Sciatic nerve (tissue), 2 donors: ENCODE data around the gene SLC22A13. TPM values are rescaled to one million over a fixed set of nuclear protein-coding genes. Genes with fewer than 3 reads are reported as not detected.
"Not testable (repeated sequence)": the region's sequence is repeated elsewhere in the genome, so short reads cannot be mapped to it uniquely, and the experiment has no call there.

Source experiments
- ATAC-seq: fragments of 200-7000 bp; cut with Tn5 transposase; one replicate; pipeline ENCODE4 v1.9.1; 2020; ENCODE audit warnings: mild to moderate bottlenecking, moderate library complexity
- DNase-seq: peaks from one replicate; pipeline ENCODE4 v3.0.0-alpha.2; 2020; ENCODE audit warnings: low spot score
- intact Hi-C: fragments of 100-400 bp; cut with DNase I; formaldehyde crosslinking; loops from one replicate; pipeline ENCODE4 v1.14.2; 2022
- total RNA-seq: library from RNA; stranded (reverse); fragmentation: NEBNext Ultra II Directional; extraction: Animal tissue kit (Norgen Biotek cat#: 25700); gene quantifications from one replicate; pipeline ENCODE4 v1.2.1, GENCODE V29; 2021
- donor health status: DM: no; HTN: no; CAD: no.
- donor health status: DM: no; HTN: no; CAD: no.

Gene SLC22A13
- total RNA-seq, 1 donor from 2014 or later, result 0.98 TPM

- intact Hi-C loops, result no loop called here
- ATAC-seq (no peak), DNase-seq (no peak)
These were observed 53.4 kb downstream of the SLC22A13 start for GRCh38 chr3:38318766-38319671.

- intact Hi-C loops, ATAC-seq, DNase-seq: not testable (repeated sequence)
These were observed 55.0 kb downstream of the SLC22A13 start for GRCh38 chr3:38320638-38321037.

GRCh38 chr3:38323060-38323459 lies 57.4 kb downstream of the SLC22A13 start:
- intact Hi-C loops, result no loop called here
- no peak for DNase-seq
- ATAC-seq, result no peak

- no peak for ATAC-seq
- no peak for DNase-seq
- intact Hi-C loops, result no loop called here
These were observed 59.6 kb downstream of the SLC22A13 start for GRCh38 chr3:38325256-38325655.

- ATAC-seq, result no peak
- DNase-seq, result no peak
- intact Hi-C loops, result no loop called here
These were observed 61.9 kb downstream of the SLC22A13 start for GRCh38 chr3:38327335-38328009.

Other genes starting within 250 kb of the SLC22A13 start
- 40.7 TPM for gene PLCD1, start 236.2 kb upstream of the SLC22A13 start, total RNA-seq
- gene DLEC1, start 226.6 kb upstream of the SLC22A13 start, total RNA-seq, result 4.8 TPM
- 67.6 TPM for gene ACAA1, start 128.7 kb upstream of the SLC22A13 start, total RNA-seq
- 25.0 TPM for gene MYD88, start 127.2 kb upstream of the SLC22A13 start, total RNA-seq
- gene OXSR1, start 100.3 kb upstream of the SLC22A13 start, total RNA-seq, result 42.6 TPM
- gene SLC22A14, start 16.5 kb downstream of the SLC22A13 start, total RNA-seq, result 0.13 TPM
- 5.3 TPM for gene XYLB, start 81.0 kb downstream of the SLC22A13 start, total RNA-seq
- gene ACVR2B, start 188.1 kb downstream of the SLC22A13 start, total RNA-seq, result 13.1 TPM
- gene EXOG, start 230.5 kb downstream of the SLC22A13 start, total RNA-seq, result 16.7 TPM